NCI-H146 (cell line): ENCODE measurements around the gene C15orf39.
"Not testable (repeated sequence)": the region's sequence is repeated elsewhere in the genome, so short reads cannot be mapped to it uniquely, and the experiment has no call there.

Experiments
- DNase-seq: peaks from one replicate; lab custom pipeline; 2025; lab: John Stamatoyannopoulos, UW

The C15orf39 gene

DNA sequence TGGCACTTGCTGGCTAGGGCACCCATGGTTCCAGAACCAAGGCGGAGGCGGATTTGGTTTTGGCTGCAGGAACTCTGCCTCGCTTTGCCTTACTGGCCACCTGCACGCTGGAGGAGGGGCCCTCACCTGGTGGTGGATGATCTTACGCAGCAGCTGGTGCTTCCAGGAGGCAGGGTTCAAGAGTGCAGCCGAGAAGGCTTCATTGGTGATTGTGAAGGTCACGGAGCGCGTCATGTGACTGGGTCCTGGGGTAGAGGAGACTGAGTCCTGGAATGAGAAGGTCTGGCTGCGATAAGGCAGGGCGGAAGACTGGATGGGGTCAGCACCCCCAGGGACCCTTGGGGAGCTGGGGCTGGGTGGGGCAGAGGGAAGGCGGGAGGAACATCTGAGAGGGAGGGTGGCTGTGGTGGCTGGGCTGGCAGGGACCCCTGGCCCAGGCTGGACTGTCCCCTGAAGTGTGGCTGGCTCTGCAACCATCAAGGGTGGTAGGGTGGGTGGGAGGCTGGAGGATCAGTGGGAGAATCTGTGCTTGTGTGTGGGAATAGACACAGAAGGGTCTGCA is 30.7 kb downstream of the C15orf39 start:
- no peak for DNase-seq

GRCh38 chr15:75232826-75233503 is 31.3 kb downstream of the C15orf39 start:
- no peak for DNase-seq

DNA sequence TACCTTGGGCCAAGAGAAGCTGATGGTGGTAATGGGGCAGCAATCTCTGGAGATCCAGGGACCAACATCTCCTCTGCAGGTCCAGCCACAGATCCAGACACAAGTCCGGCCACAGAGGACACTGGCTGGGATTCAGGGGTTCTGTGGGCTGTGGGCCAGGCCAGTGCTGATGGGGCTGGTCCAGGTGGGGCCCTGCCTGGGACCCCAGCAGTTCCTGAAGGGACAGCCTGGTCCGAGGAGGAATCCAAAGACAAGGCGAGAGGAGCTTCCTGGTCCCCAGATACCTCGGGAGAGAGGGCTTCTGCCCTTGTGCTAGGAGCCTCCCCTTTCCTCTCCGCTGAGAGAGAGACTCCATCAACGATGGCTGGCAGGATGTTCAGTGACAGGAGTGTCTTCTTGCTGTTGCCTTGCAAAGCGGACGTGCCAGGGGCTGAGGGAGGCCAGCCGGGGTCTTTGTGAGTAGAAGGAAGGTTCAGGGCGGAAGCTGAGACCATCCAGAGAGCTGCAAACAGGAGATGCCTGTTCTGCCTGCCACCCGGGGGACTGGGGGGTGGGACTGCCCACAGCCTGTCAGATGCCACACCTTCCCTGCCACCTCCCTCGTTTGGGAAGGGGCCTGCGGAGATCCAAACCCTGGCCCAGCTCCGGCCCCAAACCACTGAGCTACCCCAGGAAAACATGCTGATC is 32.0 kb downstream of the C15orf39 start:
- DNase-seq: no peak

- DNase-seq: no peak
Observed at GRCh38 chr15:75234191-75234810, 32.6 kb downstream of the C15orf39 start.

- DNase-seq: no peak
Observed at GRCh38 chr15:75235051-75235673, 33.5 kb downstream of the C15orf39 start.

- no peak for DNase-seq
Observed at GRCh38 chr15:75235760-75236729, 34.4 kb downstream of the C15orf39 start.

GRCh38 chr15:75237316-75237982 is 35.8 kb downstream of the C15orf39 start:
- DNase-seq: no peak

DNA sequence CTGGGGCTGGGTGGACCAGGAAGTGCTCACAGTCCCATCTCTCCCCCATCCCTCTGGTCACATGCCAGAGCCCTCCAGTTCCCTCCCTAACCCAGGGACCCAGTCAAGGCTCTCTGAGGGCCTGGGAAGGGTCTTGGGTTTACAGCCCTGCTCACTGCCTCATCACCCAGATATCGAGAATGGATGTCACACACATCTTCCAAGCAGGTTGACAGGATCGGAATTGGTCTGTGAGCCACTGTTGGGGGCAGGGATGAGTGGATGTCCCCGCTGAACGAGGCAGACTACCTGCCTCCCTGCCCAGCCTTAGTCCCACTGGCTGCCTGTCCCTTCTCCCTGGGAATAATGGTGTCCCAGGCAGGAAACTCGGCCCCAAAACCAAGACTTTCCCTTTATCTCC is 36.5 kb downstream of the C15orf39 start:
- no peak for DNase-seq

- not testable (repeated sequence) for DNase-seq
Observed at GRCh38 chr15:75245741-75246140, 44.1 kb downstream of the C15orf39 start.

GRCh38 chr15:75248991-75249390 is 47.3 kb downstream of the C15orf39 start:
- DNase-seq: peak; percentile 75

- DNase-seq: peak; percentile 9
Observed at GRCh38 chr15:75249726-75250125, 48.0 kb downstream of the C15orf39 start.

- DNase-seq: not testable (repeated sequence)
Observed at GRCh38 chr15:75251343-75251742, 49.7 kb downstream of the C15orf39 start.

DNA sequence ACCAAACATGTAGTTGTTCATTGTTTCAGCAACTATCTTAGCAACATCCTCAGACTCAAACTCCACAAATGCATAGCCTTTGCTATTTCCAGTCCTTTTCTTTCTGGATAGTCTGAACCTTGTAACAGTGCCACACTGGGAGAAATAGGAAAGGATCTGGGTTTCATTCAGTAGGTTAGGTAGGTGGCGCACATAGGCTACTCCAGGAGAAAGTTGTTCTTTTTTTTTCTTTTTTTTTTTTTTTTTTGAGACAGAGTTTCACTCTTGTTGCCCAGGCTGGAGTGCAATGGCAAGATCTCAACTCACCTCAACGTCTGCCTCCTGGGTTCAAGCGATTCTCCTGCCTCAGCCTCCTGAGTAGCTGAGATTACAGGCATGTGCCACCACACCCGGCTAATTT is 50.6 kb downstream of the C15orf39 start:
- DNase-seq: not testable (repeated sequence)

- DNase-seq: not testable (repeated sequence)
Observed at GRCh38 chr15:75258034-75258433, 56.4 kb downstream of the C15orf39 start, which contains the start of gene GOLGA6C. Gene GOLGA6C, plus strand, starts transcription at chr15:75258334. Its CDS starts 265 bp downstream, at chr15:75258599.

DNA sequence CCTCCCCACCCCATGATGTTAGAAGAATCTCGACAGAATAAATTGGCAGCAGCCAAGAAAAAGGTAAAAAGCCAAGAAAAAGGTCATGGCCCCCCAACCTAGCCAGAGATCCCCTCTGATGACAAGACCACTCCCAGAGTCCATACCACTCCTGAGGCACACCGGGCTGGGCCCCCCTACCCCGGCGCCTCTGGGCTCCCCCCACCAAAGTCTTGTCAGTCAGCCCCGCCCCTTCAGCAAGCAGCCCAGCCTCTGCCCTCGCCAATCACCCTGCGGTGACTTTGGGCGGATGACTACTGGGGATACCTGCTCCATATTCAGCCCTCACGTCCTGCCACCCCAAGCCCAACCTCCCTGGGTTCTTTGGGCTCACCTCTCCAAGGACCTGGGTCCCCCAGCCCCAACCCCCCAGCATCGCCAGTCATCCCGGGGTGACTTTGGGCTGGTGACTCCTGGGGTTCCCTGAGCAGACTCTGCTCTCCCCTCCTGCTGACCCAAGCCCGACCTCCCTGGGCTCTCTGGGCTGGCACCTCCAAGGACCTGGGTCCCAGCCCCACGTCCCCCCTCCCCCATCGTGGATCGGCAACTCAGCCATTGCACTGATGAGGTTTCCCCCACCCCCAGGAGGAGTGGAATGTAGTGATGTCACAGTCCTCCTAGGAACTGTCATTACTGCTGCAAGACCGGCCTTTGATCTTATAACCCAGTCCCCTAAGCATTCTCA is 57.1 kb downstream of the C15orf39 start:
- not testable (repeated sequence) for DNase-seq

GRCh38 chr15:75259873-75260272 is 58.2 kb downstream of the C15orf39 start:
- DNase-seq: not testable (repeated sequence)
